ENCODE data around the gene TAF10.

DNA sequence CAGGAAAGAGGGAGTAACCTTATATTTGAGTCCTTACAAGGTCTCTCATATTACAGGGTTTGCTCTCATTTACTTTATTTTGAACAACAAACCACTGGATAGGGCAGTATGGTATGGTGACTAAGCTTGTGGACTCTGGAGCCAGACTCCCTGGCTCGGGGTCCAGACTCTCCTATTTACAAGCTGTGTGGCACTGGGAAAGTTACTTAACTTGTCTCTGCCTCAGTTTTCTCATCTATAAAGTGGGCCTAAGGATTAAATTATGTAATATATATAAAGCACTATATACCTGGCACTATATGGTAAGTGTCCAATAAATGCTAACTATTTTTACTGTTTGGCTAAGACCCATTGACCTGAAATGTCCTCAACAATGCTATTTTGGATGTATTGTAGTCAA is 45.3 kb upstream of the TAF10 start:
- TF ChIP-seq, protein P1, sequence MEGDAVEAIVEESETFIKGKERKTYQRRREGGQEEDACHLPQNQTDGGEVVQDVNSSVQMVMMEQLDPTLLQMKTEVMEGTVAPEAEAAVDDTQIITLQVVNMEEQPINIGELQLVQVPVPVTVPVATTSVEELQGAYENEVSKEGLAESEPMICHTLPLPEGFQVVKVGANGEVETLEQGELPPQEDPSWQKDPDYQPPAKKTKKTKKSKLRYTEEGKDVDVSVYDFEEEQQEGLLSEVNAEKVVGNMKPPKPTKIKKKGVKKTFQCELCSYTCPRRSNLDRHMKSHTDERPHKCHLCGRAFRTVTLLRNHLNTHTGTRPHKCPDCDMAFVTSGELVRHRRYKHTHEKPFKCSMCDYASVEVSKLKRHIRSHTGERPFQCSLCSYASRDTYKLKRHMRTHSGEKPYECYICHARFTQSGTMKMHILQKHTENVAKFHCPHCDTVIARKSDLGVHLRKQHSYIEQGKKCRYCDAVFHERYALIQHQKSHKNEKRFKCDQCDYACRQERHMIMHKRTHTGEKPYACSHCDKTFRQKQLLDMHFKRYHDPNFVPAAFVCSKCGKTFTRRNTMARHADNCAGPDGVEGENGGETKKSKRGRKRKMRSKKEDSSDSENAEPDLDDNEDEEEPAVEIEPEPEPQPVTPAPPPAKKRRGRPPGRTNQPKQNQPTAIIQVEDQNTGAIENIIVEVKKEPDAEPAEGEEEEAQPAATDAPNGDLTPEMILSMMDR (IDR thresholded peaks at IDR 0.05; ENCODE audit: insufficient read depth, low read length), result no peak
- no peak for TF ChIP-seq GABPA (IDR thresholded peaks at IDR 0.05; ENCODE audit: low read depth)
- TF ChIP-seq, protein P2, sequence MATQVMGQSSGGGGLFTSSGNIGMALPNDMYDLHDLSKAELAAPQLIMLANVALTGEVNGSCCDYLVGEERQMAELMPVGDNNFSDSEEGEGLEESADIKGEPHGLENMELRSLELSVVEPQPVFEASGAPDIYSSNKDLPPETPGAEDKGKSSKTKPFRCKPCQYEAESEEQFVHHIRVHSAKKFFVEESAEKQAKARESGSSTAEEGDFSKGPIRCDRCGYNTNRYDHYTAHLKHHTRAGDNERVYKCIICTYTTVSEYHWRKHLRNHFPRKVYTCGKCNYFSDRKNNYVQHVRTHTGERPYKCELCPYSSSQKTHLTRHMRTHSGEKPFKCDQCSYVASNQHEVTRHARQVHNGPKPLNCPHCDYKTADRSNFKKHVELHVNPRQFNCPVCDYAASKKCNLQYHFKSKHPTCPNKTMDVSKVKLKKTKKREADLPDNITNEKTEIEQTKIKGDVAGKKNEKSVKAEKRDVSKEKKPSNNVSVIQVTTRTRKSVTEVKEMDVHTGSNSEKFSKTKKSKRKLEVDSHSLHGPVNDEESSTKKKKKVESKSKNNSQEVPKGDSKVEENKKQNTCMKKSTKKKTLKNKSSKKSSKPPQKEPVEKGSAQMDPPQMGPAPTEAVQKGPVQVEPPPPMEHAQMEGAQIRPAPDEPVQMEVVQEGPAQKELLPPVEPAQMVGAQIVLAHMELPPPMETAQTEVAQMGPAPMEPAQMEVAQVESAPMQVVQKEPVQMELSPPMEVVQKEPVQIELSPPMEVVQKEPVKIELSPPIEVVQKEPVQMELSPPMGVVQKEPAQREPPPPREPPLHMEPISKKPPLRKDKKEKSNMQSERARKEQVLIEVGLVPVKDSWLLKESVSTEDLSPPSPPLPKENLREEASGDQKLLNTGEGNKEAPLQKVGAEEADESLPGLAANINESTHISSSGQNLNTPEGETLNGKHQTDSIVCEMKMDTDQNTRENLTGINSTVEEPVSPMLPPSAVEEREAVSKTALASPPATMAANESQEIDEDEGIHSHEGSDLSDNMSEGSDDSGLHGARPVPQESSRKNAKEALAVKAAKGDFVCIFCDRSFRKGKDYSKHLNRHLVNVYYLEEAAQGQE (IDR thresholded peaks at IDR 0.05; ENCODE audit: insufficient replicate concordance, low read depth), result no peak
